ENCODE data around the gene MEAK7. TPM values are rescaled to one million over a fixed set of nuclear protein-coding genes. Genes with fewer than 3 reads are reported as not detected.

The MEAK7 gene
- total RNA-seq, 1 experiment from 2014 or later: 21.5 TPM

GRCh38 chr16:84519855-84520254 is 15.4 kb upstream of the MEAK7 start:
- Mint-ChIP-seq H3K4me1 (peaks cover 10 to 20% of the 10 kb centered on the region in 2 experiments), H3K27ac (peak overlapping the region in 1 of 3 experiments; percentile 9; a peak in 1 of 7 replicates), H3K27me3 (ENCODE audit: low read depth) (peaks cover 3% of the 10 kb centered on the region; the same call in 1 of the 2 replicates), H3K9me3 (peaks cover 0 to 4% of the 10 kb centered on the region in 2 experiments; a peak in 2 of 5 replicates), H3K4me3 (no peak overlapping the region), H3K36me3 (ENCODE audit: insufficient read depth in 1 of 3, low read depth in 3 of 3) (no peaks in the 10 kb centered on the region; a peak in 1 of 7 replicates)
- Histone ChIP-seq H4K20me1 (ENCODE audit: control insufficient read depth, insufficient read depth, insufficient read length) (no peaks in the 10 kb centered on the region), H2AK5ac (ENCODE audit: insufficient read length, low read length) (no peak overlapping the region), H2AFZ (ENCODE audit: low read length) (no peak overlapping the region), H3K4me2 (ENCODE audit: insufficient read depth, insufficient read length, low read length) (no peak overlapping the region), H2BK12ac (ENCODE audit: insufficient read length, low read depth, low read length) (no peak overlapping the region), H3K79me2 (ENCODE audit: insufficient read depth, low read length) (no peaks in the 10 kb centered on the region), H3K18ac (ENCODE audit: insufficient read length, low read depth, low read length) (no peak overlapping the region), H4K8ac (replicated peaks; ENCODE audit: insufficient read length, low read depth, low read length) (no peak overlapping the region), H4K91ac (ENCODE audit: insufficient read length, low read depth, low read length) (no peak overlapping the region), H3K4me1 (ENCODE audit: insufficient read depth, low read length) (no peaks in the 10 kb centered on the region; the same call in 1 of the 2 replicates), H3K9me3 (ENCODE audit: control insufficient read depth, low read depth, low read length) (no peaks in the 10 kb centered on the region), H4K5ac (ENCODE audit: insufficient read length, low read depth, low read length) (no peak overlapping the region), H2BK120ac (ENCODE audit: low read depth, low read length, poor library complexity, severe bottlenecking) (no peak overlapping the region), H2BK20ac (ENCODE audit: low read depth, low read length, poor library complexity, severe bottlenecking) (no peak overlapping the region), H3K56ac (ENCODE audit: insufficient read length, low read depth, low read length) (no peak overlapping the region), H3K23me2 (ENCODE audit: insufficient read length, low read depth, low read length, poor library complexity, severe bottlenecking) (no peaks in the 10 kb centered on the region), H3K23ac (ENCODE audit: insufficient read length, low read depth, low read length) (no peak overlapping the region), H3K9ac (ENCODE audit: extremely low read depth, insufficient read length, low read length) (no peak overlapping the region), H2BK5ac (ENCODE audit: insufficient read length, low read length) (no peak overlapping the region), H3K27ac (ENCODE audit: insufficient read length, low read depth, low read length) (no peak overlapping the region), H2BK15ac (ENCODE audit: low read depth, low read length) (no peak overlapping the region), H3T11ph (ENCODE audit: low read length) (no peak overlapping the region), H3K14ac (ENCODE audit: insufficient read depth, low read length) (no peak overlapping the region), H3K4ac (ENCODE audit: low read depth, low read length) (no peak overlapping the region), H3K27me3 (ENCODE audit: insufficient read depth, low read length) (no peaks in the 10 kb centered on the region), H3K79me1 (ENCODE audit: insufficient read depth, low read depth, low read length, poor library complexity, severe bottlenecking) (no peaks in the 10 kb centered on the region)
- no peak for DNase-seq
- WGBS (ENCODE audit: extremely low coverage, insufficient read length, low lambda C conversion rate): no CpG with 5 or more reads among the region's 11 CpGs
- no peak for TF ChIP-seq CTCF (conservative IDR thresholded peaks at IDR 0.05)
